ENCODE results near the gene EEPD1.
A peak's percentile ranks its signal among the peaks of the same experiment; 100 is the strongest.

GRCh38 chr7:36119005-36119706, 33.9 kb upstream of the EEPD1 start:
- TF ChIP-seq CTCF (IDR thresholded peaks at IDR 0.05), result no peak
- TF ChIP-seq KDM1A (IDR thresholded peaks at IDR 0.05; ENCODE audit: low read depth), result no peak
- peak; percentile 95 to 96 for TF ChIP-seq CEBPB (IDR thresholded peaks at IDR 0.05)
- TF ChIP-seq POLR2A (IDR thresholded peaks at IDR 0.05; ENCODE audit: low read length), result no peak
- TF ChIP-seq E2F6 (IDR thresholded peaks at IDR 0.05; ENCODE audit: borderline replicate concordance, low read depth), result no peak
- no peak for TF ChIP-seq FOSL2 (IDR thresholded peaks at IDR 0.05)
- TF ChIP-seq FOSL2 (CRISPR knock-in tag; IDR thresholded peaks at IDR 0.05), result peak; percentile 44; the same call in 1 of the 2 replicates
- no peak for TF ChIP-seq REST (IDR thresholded peaks at IDR 0.05)
- TF ChIP-seq CBX2 (IDR thresholded peaks at IDR 0.05; ENCODE audit: borderline replicate concordance, low read depth), result no peak
